ENCODE measurements around the gene RIIAD1. TPM values are rescaled to one million over a fixed set of nuclear protein-coding genes. Genes with fewer than 3 reads are reported as not detected.

Gene RIIAD1
- total RNA-seq, 1 experiment from 2014 or later: not detected

- H3K36me3 ChIP-seq (ENCODE audit: control insufficient read depth, insufficient read depth, low read length): no peaks in the 10 kb centered on the region
- intact Hi-C loops (cut with micrococcal nuclease; ENCODE audit: unreplicated experiment) (no loop called here), in situ Hi-C loops (cut with HindIII; ENCODE audit: low pct_unique_long_range_greater_than_20kb, low sequenced_read_pairs) (no loop called here)
- H3K4me3 ChIP-seq (ENCODE audit: low read depth in 2 of 2, low read length in 2 of 2): no peak overlapping the region
- TF ChIP-seq TCF7L2 (IDR thresholded peaks at IDR 0.05; ENCODE audit: low read depth, low read length): no peak
- TF ChIP-seq SIN3A (IDR thresholded peaks at IDR 0.05; ENCODE audit: borderline replicate concordance, insufficient read depth, low read depth, low read length): no peak
- no peak for TF ChIP-seq POLR2AphosphoS5 (IDR thresholded peaks at IDR 0.05; ENCODE audit: low read depth, low read length)
- TF ChIP-seq REST (IDR thresholded peaks at IDR 0.05; ENCODE audit: insufficient read depth in 1 of 2, low read depth in 2 of 2, low read length in 1 of 2): no peak
- TF ChIP-seq, protein P1, sequence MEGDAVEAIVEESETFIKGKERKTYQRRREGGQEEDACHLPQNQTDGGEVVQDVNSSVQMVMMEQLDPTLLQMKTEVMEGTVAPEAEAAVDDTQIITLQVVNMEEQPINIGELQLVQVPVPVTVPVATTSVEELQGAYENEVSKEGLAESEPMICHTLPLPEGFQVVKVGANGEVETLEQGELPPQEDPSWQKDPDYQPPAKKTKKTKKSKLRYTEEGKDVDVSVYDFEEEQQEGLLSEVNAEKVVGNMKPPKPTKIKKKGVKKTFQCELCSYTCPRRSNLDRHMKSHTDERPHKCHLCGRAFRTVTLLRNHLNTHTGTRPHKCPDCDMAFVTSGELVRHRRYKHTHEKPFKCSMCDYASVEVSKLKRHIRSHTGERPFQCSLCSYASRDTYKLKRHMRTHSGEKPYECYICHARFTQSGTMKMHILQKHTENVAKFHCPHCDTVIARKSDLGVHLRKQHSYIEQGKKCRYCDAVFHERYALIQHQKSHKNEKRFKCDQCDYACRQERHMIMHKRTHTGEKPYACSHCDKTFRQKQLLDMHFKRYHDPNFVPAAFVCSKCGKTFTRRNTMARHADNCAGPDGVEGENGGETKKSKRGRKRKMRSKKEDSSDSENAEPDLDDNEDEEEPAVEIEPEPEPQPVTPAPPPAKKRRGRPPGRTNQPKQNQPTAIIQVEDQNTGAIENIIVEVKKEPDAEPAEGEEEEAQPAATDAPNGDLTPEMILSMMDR (IDR thresholded peaks at IDR 0.05): no peak
- H3K27me3 ChIP-seq (ENCODE audit: control insufficient read depth, insufficient read depth, low read length): no peaks in the 10 kb centered on the region
- CTCF ChIA-PET: no interaction called here
- no peaks in the 10 kb centered on the region for H3K4me1 ChIP-seq (ENCODE audit: control insufficient read depth, insufficient read depth, low read length)
- ATAC-seq: no peak
- no peak overlapping the region for H3K27ac ChIP-seq (ENCODE audit: low read length)
- no peak for DNase-seq (ENCODE audit: low read depth, low spot score)
- POLR2A ChIA-PET: interaction anchor here (0.7 kb wide), 1 partner anchor 9 kb away, joined by 9 read pairs; the partner anchor contains the start of gene CELF3
- no peaks in the 10 kb centered on the region for H3K9me3 ChIP-seq (ENCODE audit: control insufficient read depth, insufficient read depth, low read depth, low read length)
- BruUV-seq (replicated peaks): no TSS peak
Measured at GRCh38 chr1:151707541-151708065, 13.7 kb upstream of the RIIAD1 start.

- ATAC-seq (no peak), DNase-seq (ENCODE audit: low read depth, low spot score) (no peak)
- Histone ChIP-seq H3K27ac (ENCODE audit: low read length) (no peak overlapping the region), H3K9me3 (ENCODE audit: control insufficient read depth, insufficient read depth, low read depth, low read length) (no peaks in the 10 kb centered on the region), H3K36me3 (ENCODE audit: control insufficient read depth, insufficient read depth, low read length) (no peaks in the 10 kb centered on the region), H3K27me3 (ENCODE audit: control insufficient read depth, insufficient read depth, low read length) (no peaks in the 10 kb centered on the region), H3K4me3 (ENCODE audit: low read depth in 2 of 2, low read length in 2 of 2) (no peak overlapping the region), H3K4me1 (ENCODE audit: control insufficient read depth, insufficient read depth, low read length) (no peaks in the 10 kb centered on the region)
- no TSS peak for BruUV-seq (replicated peaks)
- in situ Hi-C loops (cut with HindIII; ENCODE audit: low pct_unique_long_range_greater_than_20kb, low sequenced_read_pairs): no loop called here
- ChIA-PET CTCF (no interaction called here), POLR2A (no interaction called here)
- intact Hi-C loops (cut with micrococcal nuclease; ENCODE audit: unreplicated experiment): no loop called here
- TF ChIP-seq SIN3A (IDR thresholded peaks at IDR 0.05; ENCODE audit: borderline replicate concordance, insufficient read depth, low read depth, low read length) (no peak), TCF7L2 (IDR thresholded peaks at IDR 0.05; ENCODE audit: low read depth, low read length) (no peak), REST (IDR thresholded peaks at IDR 0.05; ENCODE audit: insufficient read depth in 1 of 2, low read depth in 2 of 2, low read length in 1 of 2) (no peak), POLR2AphosphoS5 (IDR thresholded peaks at IDR 0.05; ENCODE audit: low read depth, low read length) (no peak)
- TF ChIP-seq, protein P1 (IDR thresholded peaks at IDR 0.05): no peak
Measured at GRCh38 chr1:151708891-151709290, 12.4 kb upstream of the RIIAD1 start.

All from Panc1 (cell line).